CD4-positive, alpha-beta T cell treated with Interleukin-1 beta for 1 hour (primary cell): ENCODE measurements around the gene COL4A1.

Experiments
- DNase-seq, 2 donors: peaks; one replicate each; pipeline ENCODE4 v3.0.0-alpha.2; 2020 to 2022

COL4A1 gene

GRCh38 chr13:110306960-110307766 is at the start of gene COL4A1, which contains the start of gene COL4A2:
Gene COL4A1 (minus strand): TSS chr13:110307157. CDS start chr13:110307027, 130 bp downstream.
Gene COL4A2 (plus strand): TSS chr13:110307284. CDS start chr13:110307904, 620 bp downstream.
- no peak for DNase-seq

GRCh38 chr13:110356362-110356761 is 49.4 kb upstream of the COL4A1 start:
- no peak for DNase-seq

- DNase-seq: no peak
Measured at GRCh38 chr13:110354715-110355473, 47.9 kb upstream of the COL4A1 start.

GRCh38 chr13:110354123-110354627 is 47.2 kb upstream of the COL4A1 start:
- no peak for DNase-seq

- DNase-seq: no peak
Measured at GRCh38 chr13:110353339-110353977, 46.5 kb upstream of the COL4A1 start.

- DNase-seq: no peak
Measured at GRCh38 chr13:110352735-110353134, 45.8 kb upstream of the COL4A1 start.

- no peak for DNase-seq
Measured at GRCh38 chr13:110351636-110352420, 44.9 kb upstream of the COL4A1 start.

GRCh38 chr13:110350509-110350908 is 43.6 kb upstream of the COL4A1 start:
- no peak for DNase-seq

GRCh38 chr13:110350049-110350448 is 43.1 kb upstream of the COL4A1 start:
- no peak for DNase-seq

- no peak for DNase-seq
Measured at GRCh38 chr13:110349239-110349638, 42.3 kb upstream of the COL4A1 start.

- DNase-seq: no peak
Measured at GRCh38 chr13:110348309-110349105, 41.5 kb upstream of the COL4A1 start.

- DNase-seq: no peak
Measured at GRCh38 chr13:110347535-110348308, 40.8 kb upstream of the COL4A1 start.

- DNase-seq: no peak
Measured at GRCh38 chr13:110347088-110347487, 40.1 kb upstream of the COL4A1 start.

GRCh38 chr13:110346661-110347067 is 39.7 kb upstream of the COL4A1 start:
- DNase-seq: no peak

- no peak for DNase-seq
Measured at GRCh38 chr13:110345701-110346100, 38.7 kb upstream of the COL4A1 start.

- DNase-seq: no peak
Measured at GRCh38 chr13:110345266-110345665, 38.3 kb upstream of the COL4A1 start.

GRCh38 chr13:110344320-110344719 is 37.4 kb upstream of the COL4A1 start:
- DNase-seq: no peak

- no peak for DNase-seq
Measured at GRCh38 chr13:110343241-110343865, 36.4 kb upstream of the COL4A1 start.

- DNase-seq: no peak
Measured at GRCh38 chr13:110342474-110342873, 35.5 kb upstream of the COL4A1 start.
